Activated T-helper 2 cell treated with anti-CD3 and anti-CD28 coated beads, Interferon-gamma antibody, Interleukin-2, Interleukin-4, amounts not matched to agents 10 μg/mL and 5 μg/mL and 100 μg/mL, durations not matched to agents 14 hours and 24 hours and 36 hours (primary cell): ENCODE data around the gene PLPP4. TPM values are rescaled to one million over a fixed set of nuclear protein-coding genes. Genes with fewer than 3 reads are reported as not detected.

Source experiments
- DNase-seq: peaks from one replicate; pipeline ENCODE4 v3.0.0; 2021; ENCODE audit warnings: low spot score
- H3K27ac Mint-ChIP-seq: one replicate; pipeline ENCODE4 v1.8.0; 2021; ENCODE audit warnings: mixed read lengths
- H3K27me3 Mint-ChIP-seq: one replicate; pipeline ENCODE4 v1.8.0; 2021; ENCODE audit warnings: low read depth, mixed read lengths
- H3K36me3 Mint-ChIP-seq: one replicate; pipeline ENCODE4 v1.8.0; 2021; ENCODE audit warnings: low read depth, mixed read lengths
- H3K4me1 Mint-ChIP-seq: one replicate; pipeline ENCODE4 v1.8.0; 2021; ENCODE audit warnings: low read depth, mixed read lengths
- H3K4me3 Mint-ChIP-seq: one replicate; pipeline ENCODE4 v1.8.0; 2021; ENCODE audit warnings: low read depth, mild to moderate bottlenecking, moderate library complexity, mixed read lengths
- H3K9me3 Mint-ChIP-seq: one replicate; pipeline ENCODE4 v1.8.0; 2021; ENCODE audit warnings: mixed read lengths
- intact Hi-C: fragments of 100-400 bp; cut with micrococcal nuclease; formaldehyde crosslinking; loops from one replicate; pipeline ENCODE4 v1.15.1; 2023
- total RNA-seq: library from RNA; stranded (reverse); gene quantifications from 2 replicates; pipeline ENCODE4 v1.2.3, GENCODE V29; 2022

Gene PLPP4
- total RNA-seq, 1 donor from 2014 or later, result not detected

GRCh38 chr10:120460186-120460585 is 3.2 kb downstream of the PLPP4 start:
- no peaks in the 10 kb centered on the region for H3K9me3 Mint-ChIP-seq
- H3K4me1 Mint-ChIP-seq, result no peaks in the 10 kb centered on the region
- H3K27ac Mint-ChIP-seq, result no peak overlapping the region
- no peaks in the 10 kb centered on the region for H3K36me3 Mint-ChIP-seq
- H3K27me3 Mint-ChIP-seq, result peaks cover 32% of the 10 kb centered on the region
- DNase-seq, result no peak
- intact Hi-C loops, result no loop called here
- H3K4me3 Mint-ChIP-seq, result no peak overlapping the region

- H3K9me3 Mint-ChIP-seq, result no peaks in the 10 kb centered on the region
- no peaks in the 10 kb centered on the region for H3K4me1 Mint-ChIP-seq
- H3K4me3 Mint-ChIP-seq, result no peak overlapping the region
- H3K27me3 Mint-ChIP-seq, result peaks cover 28% of the 10 kb centered on the region
- intact Hi-C loops, result no loop called here
- DNase-seq, result no peak
- H3K27ac Mint-ChIP-seq, result no peak overlapping the region
- no peaks in the 10 kb centered on the region for H3K36me3 Mint-ChIP-seq
Observed at GRCh38 chr10:120460776-120461175, 3.7 kb downstream of the PLPP4 start.

- H3K27me3 Mint-ChIP-seq, result peaks cover 20% of the 10 kb centered on the region
- no peaks in the 10 kb centered on the region for H3K36me3 Mint-ChIP-seq
- H3K9me3 Mint-ChIP-seq, result no peaks in the 10 kb centered on the region
- intact Hi-C loops, result no loop called here
- DNase-seq, result no peak
- no peak overlapping the region for H3K4me3 Mint-ChIP-seq
- H3K4me1 Mint-ChIP-seq, result no peaks in the 10 kb centered on the region
- no peak overlapping the region for H3K27ac Mint-ChIP-seq
Observed at GRCh38 chr10:120462018-120462682, 5.1 kb downstream of the PLPP4 start.

GRCh38 chr10:120465138-120465537 is 8.1 kb downstream of the PLPP4 start:
- H3K36me3 Mint-ChIP-seq, result no peaks in the 10 kb centered on the region
- DNase-seq, result no peak
- H3K4me3 Mint-ChIP-seq, result no peak overlapping the region
- no peaks in the 10 kb centered on the region for H3K27me3 Mint-ChIP-seq
- H3K9me3 Mint-ChIP-seq, result no peaks in the 10 kb centered on the region
- intact Hi-C loops, result no loop called here
- H3K27ac Mint-ChIP-seq, result no peak overlapping the region
- no peaks in the 10 kb centered on the region for H3K4me1 Mint-ChIP-seq

- H3K4me1 Mint-ChIP-seq, result no peaks in the 10 kb centered on the region
- H3K27me3 Mint-ChIP-seq, result no peaks in the 10 kb centered on the region
- no peak overlapping the region for H3K4me3 Mint-ChIP-seq
- no peak overlapping the region for H3K27ac Mint-ChIP-seq
- DNase-seq, result no peak
- no peaks in the 10 kb centered on the region for H3K36me3 Mint-ChIP-seq
- intact Hi-C loops, result no loop called here
- no peaks in the 10 kb centered on the region for H3K9me3 Mint-ChIP-seq
Observed at GRCh38 chr10:120466006-120466405, 9.0 kb downstream of the PLPP4 start.

- H3K9me3 Mint-ChIP-seq, result no peaks in the 10 kb centered on the region
- H3K27ac Mint-ChIP-seq, result no peak overlapping the region
- no peak overlapping the region for H3K4me3 Mint-ChIP-seq
- H3K36me3 Mint-ChIP-seq, result no peaks in the 10 kb centered on the region
- intact Hi-C loops, result no loop called here
- no peaks in the 10 kb centered on the region for H3K4me1 Mint-ChIP-seq
- no peaks in the 10 kb centered on the region for H3K27me3 Mint-ChIP-seq
- DNase-seq, result no peak
Observed at GRCh38 chr10:120473593-120473992, 16.6 kb downstream of the PLPP4 start.

GRCh38 chr10:120474956-120475355 is 17.9 kb downstream of the PLPP4 start:
- H3K36me3 Mint-ChIP-seq, result no peaks in the 10 kb centered on the region
- H3K9me3 Mint-ChIP-seq, result no peaks in the 10 kb centered on the region
- no peak overlapping the region for H3K4me3 Mint-ChIP-seq
- no peak for DNase-seq
- no peak overlapping the region for H3K27ac Mint-ChIP-seq
- no peaks in the 10 kb centered on the region for H3K27me3 Mint-ChIP-seq
- intact Hi-C loops, result no loop called here
- H3K4me1 Mint-ChIP-seq, result no peaks in the 10 kb centered on the region

- Mint-ChIP-seq H3K4me1 (no peaks in the 10 kb centered on the region), H3K27ac (no peak overlapping the region), H3K4me3 (no peak overlapping the region), H3K9me3 (no peaks in the 10 kb centered on the region), H3K27me3 (no peaks in the 10 kb centered on the region), H3K36me3 (no peaks in the 10 kb centered on the region)
- intact Hi-C loops, result no loop called here
- DNase-seq, result no peak
Observed at GRCh38 chr10:120475844-120476791, 19.1 kb downstream of the PLPP4 start.

GRCh38 chr10:120477021-120477742 is 20.2 kb downstream of the PLPP4 start:
- Mint-ChIP-seq H3K4me3 (no peak overlapping the region), H3K27ac (no peak overlapping the region), H3K9me3 (no peaks in the 10 kb centered on the region), H3K4me1 (no peaks in the 10 kb centered on the region), H3K27me3 (no peaks in the 10 kb centered on the region), H3K36me3 (no peaks in the 10 kb centered on the region)
- no peak for DNase-seq
- intact Hi-C loops, result no loop called here

- Mint-ChIP-seq H3K27me3 (no peaks in the 10 kb centered on the region), H3K36me3 (no peaks in the 10 kb centered on the region), H3K9me3 (no peaks in the 10 kb centered on the region), H3K4me3 (no peak overlapping the region), H3K4me1 (no peaks in the 10 kb centered on the region), H3K27ac (no peak overlapping the region)
- intact Hi-C loops, result no loop called here
- no peak for DNase-seq
Observed at GRCh38 chr10:120477743-120478141, 20.7 kb downstream of the PLPP4 start.

GRCh38 chr10:120478386-120478785 is 21.4 kb downstream of the PLPP4 start:
- Mint-ChIP-seq H3K27me3 (no peaks in the 10 kb centered on the region), H3K36me3 (no peaks in the 10 kb centered on the region), H3K4me1 (no peaks in the 10 kb centered on the region), H3K4me3 (no peak overlapping the region), H3K27ac (no peak overlapping the region), H3K9me3 (no peaks in the 10 kb centered on the region)
- intact Hi-C loops, result no loop called here
- no peak for DNase-seq

GRCh38 chr10:120479506-120479905 is 22.5 kb downstream of the PLPP4 start:
- Mint-ChIP-seq H3K4me1 (no peaks in the 10 kb centered on the region), H3K9me3 (no peaks in the 10 kb centered on the region), H3K4me3 (no peak overlapping the region), H3K36me3 (no peaks in the 10 kb centered on the region), H3K27me3 (no peaks in the 10 kb centered on the region), H3K27ac (no peak overlapping the region)
- intact Hi-C loops, result no loop called here
- DNase-seq, result no peak
